SKM-1 treated with dmso at 0.1 percent for 144 hours (cell line): ENCODE data around the gene CAB39.

Experiments
- DNase-seq: peaks from one replicate; lab custom pipeline; 2025; ENCODE audit not compliant: unreplicated experiment; lab: John Stamatoyannopoulos, UW

The CAB39 gene

GRCh38 chr2:230852113-230852512 is 139.5 kb downstream of the CAB39 start:
- DNase-seq = no peak

DNA sequence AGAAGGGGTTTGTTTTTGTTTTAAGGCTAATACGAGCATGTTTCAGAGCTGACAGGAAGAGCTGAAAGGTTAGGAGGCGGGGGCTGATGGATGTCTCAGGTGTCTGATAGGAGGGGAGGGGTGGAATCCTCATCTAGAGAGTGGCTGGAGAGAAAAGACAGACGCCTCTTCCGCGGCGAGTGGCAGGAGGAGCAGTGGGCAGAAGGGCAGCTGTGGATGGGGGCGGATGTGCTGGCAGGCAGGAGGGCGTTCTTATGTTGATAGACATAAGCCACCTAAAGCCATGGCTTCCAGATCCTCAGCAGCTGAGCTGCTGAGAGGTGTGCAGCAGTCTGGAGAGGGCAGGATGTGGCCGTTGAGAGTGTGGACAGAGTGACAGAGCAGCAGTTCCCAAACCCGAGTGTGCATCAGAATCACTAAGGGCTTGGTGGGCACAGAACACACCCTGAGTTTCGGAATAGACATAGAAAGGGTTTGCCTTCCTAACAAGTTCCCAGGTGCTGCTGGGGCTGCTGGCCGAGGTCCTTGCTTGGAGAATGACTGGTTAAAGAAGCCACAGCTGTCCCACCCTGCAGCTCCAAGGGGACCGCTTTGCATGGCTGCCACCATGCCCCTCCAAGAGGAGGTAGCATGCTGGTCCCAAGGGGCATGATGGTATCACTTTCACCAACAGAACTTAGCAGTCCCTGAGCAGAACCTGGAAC is 149.1 kb downstream of the CAB39 start:
- no peak for DNase-seq

DNA sequence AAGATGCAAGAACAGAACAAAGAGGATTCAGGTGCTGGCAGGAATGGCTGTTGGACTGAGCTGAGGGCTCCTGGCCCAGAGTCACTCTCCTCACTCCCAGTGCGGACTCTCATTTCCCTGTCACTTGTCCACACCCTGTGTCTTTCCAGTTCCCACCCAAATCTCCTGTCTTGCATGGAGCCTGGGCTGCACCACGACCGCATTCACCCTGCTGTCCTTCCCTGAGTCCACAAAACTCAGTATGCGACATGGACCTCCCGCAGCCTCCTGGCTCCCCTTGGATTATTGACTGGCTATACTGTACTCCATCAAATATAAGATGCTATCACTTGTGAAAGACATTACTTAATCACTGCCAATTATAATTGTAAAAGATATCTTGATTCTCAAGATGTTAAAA is 149.7 kb downstream of the CAB39 start:
- no peak for DNase-seq

GRCh38 chr2:230863031-230863430 is 150.4 kb downstream of the CAB39 start:
- no peak for DNase-seq

- DNase-seq = no peak
Measured at GRCh38 chr2:230863442-230864121, 150.9 kb downstream of the CAB39 start.

GRCh38 chr2:230864122-230864604 is 151.5 kb downstream of the CAB39 start:
- no peak for DNase-seq

DNA sequence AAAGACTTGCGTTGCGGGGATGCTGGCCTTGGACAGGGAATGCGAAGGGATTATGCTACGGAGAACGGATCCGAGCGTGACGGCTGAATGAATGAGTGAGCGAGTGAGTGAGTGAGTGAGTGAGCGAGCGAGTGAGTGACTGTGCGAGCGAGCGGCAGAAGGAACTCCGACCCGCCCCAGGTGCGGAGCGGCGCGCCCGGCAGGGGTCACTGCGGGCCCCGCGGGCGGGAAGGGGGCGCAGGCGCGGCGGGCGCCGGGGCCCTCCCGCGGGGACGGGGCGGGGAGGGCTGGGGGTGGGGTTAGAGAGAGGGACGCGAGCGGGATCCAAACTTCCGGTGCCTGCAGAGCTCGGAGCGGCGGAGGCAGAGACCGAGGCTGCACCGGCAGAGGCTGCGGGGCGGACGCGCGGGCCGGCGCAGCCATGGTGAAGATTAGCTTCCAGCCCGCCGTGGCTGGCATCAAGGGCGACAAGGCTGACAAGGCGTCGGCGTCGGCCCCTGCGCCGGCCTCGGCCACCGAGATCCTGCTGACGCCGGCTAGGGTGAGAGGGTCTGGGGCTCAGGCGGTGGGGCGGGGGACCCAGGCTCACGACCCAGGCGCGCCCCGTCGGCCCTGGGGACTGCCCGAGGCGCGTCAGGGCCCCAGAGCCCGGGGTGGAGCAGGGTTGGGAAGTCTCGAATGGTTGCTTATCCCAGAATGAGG is 152.1 kb downstream of the CAB39 start, which contains the start of gene ITM2C:
Gene ITM2C (plus strand): TSS at position 338 of the 702 bp plus-strand sequence. CDS start 84 bp downstream, at position 422.
- DNase-seq = peak; percentile 76

- DNase-seq = no peak
Measured at GRCh38 chr2:230865307-230865765, 152.7 kb downstream of the CAB39 start.

DNA sequence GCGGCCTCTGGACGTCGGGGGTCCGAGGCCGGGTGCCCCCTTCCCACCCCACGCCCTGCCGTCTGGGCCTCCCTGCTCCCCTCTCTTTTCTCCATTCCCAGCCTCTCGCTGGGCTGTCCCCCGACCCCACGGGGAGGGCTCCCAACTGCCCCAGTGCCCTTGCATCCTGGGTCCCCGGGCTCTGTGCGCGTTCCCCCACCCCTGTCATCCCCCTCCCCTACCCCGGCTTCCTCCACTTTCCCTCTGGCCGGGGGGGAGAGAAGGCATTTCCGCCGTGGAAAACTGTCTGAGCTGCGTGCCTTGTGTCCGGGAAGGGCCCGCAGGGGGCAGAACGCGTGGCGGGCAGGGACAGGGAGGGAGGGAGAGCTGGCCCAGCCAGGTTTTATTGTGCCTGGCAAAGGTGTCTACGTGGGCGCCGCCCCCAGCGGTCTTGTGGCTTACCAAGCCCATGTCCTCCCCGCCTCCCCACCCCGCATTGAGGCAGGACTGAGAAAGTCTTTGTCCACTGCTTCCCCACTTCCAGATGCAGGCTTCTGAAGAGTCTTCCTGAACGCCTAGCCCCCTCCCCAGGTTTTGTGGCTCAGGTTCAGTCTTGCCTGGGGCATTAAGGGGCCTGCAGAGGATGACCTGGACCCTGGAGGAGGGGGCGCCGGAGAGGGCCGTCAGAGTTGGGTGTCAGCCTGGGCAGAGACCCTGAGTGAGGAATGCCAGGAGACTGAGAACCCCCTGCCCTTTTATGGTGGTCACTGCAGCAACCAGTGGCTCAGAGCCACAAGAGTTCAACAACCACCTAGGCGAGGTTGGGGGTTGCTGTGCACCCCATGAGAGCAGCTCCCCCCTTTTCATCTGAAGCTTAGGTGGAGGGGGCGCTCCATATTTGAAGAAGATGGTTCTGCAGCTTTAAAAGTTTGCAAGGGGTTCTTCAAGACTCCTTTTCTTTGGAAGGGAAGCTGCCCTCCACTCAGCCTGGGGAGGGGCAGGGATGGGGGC is 153.4 kb downstream of the CAB39 start:
- no peak for DNase-seq

- peak; percentile 65 for DNase-seq
Measured at GRCh38 chr2:230866756-230867523, 154.3 kb downstream of the CAB39 start.

GRCh38 chr2:230868161-230868946 is 155.7 kb downstream of the CAB39 start:
- no peak for DNase-seq

- no peak for DNase-seq
Measured at GRCh38 chr2:230868947-230869913, 156.6 kb downstream of the CAB39 start.

DNA sequence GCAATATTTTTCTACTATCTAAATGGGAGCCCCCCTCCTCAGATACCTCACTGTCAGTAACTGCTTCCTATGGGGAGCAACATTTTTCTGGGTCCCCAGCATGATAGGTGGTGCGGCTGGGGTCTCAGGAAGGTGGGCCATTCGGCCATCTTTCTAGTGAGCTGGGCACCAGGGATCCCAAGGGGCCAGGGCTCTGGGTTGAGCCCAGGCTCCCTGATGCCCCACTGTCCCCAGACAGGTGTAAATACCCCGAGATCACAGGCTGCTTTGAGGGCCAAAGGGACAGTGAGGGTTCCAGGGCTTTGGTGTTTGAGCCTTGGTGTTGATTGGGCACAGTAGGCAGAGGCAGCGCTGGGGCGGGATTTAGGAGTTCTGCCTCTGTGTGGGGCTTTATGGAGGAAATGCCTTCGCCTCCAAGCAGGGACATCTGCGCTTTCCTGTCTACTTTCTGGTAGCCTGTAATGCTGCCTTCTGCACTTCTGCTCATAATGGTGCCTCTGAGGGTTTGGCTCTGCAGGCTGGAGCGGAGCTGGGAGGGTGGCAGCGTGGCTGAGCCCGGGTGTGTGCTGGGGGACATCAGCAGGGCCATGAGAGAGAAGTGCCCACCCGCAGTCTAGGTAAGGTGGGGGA is 157.4 kb downstream of the CAB39 start:
- DNase-seq = no peak
